AML-193 (cell line): ENCODE measurements around the gene HSPB7.

ENCODE experiments used
- DNase-seq, 2 experiments: peaks; one replicate each; lab custom pipeline; 2025; lab: John Stamatoyannopoulos, UW

HSPB7 gene

DNA sequence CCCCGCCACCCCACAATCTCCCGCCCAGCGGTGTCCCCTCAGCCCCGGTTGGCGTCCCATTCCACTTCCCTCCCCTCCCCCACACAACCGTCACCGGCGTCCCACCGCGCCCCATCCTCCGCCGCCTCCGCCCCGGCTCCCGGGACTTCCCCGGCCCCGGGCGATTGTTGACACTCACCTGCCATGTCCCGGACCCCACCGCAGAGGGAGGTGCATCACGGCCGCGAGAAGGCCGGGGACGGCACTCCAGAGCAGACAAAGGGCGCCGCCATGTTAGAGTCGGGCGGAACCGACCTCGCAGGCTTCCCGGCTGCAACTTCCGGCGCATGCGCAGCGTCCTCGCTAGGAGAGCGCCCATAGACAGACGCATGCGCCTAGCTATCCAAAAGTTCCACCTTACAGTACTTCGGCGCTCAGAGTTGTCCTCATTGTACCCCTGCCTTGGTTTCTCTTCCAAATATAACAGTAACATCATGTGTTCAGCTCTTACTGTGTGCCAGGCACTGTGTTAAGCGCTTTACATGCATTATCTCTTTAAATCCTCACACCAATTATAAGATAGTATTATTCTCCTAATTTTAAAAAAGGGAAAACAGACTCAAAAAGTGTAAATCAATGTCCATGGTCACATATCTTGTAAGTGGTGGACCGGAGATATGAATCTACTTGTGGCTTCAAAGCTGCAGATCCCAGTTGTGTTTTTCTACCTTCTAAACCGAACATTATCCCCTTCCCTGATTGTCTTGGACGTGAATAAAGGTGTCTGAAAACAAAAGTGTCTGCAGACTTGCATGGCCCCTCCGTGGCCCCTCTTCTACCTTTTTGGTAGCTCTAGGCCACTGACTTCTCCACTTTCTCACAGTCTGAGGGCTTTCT, 41.8 kb downstream of the HSPB7 start, which contains the start of gene ZBTB17:
Gene ZBTB17, minus strand, starts transcription at position 297 of the 876 bp plus-strand sequence. CDS start 27,606 bp downstream, outside the sequence.
- DNase-seq, result peak; percentile 85 to 91

DNA sequence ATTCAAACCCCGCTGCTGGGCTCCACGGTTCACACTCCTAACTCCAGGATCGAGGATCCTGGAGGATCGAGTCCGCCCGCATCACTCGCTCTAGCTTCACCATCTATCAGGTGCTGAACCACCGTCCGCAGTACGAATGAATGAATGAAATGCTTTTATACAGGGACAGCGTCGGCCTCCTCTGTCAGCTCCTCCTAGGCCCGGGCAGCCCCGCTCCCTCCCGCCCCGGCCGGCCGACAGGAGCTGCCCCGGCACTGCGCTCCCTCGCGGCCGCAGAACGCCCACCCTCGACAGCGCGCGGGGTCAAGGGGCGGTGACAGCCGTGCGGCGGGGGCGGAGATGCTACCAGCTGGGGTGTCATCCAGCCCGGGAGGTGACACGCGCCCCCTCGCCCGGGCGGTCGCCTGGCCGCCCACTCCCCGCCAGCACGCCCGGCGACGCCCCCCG, 42.5 kb downstream of the HSPB7 start:
- peak in 1 of 2 experiments; percentile 13 for DNase-seq

- no peak for DNase-seq
These were observed 43.0 kb downstream of the HSPB7 start for GRCh38 chr1:15974855-15975254.

GRCh38 chr1:15973772-15974171, 44.1 kb downstream of the HSPB7 start:
- DNase-seq, result no peak

DNA sequence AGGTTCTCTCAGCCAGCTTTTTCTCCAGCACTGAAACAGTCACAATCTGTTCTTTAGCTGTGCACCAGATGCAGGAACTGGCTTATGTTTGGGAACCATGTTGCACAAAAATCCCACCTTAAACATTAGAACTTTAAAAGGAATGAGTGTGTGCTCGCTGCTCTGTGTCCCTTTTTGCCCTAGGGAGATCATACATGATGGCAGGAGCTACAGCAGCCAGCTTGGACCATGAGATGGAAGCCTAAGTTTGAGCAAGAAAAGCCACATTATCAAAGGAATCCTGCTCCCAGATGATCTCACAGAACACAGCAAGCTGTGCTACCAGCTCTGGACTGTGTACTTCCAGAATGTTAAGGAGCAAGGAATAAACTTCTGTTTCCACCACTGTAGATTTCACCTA, 45.4 kb downstream of the HSPB7 start:
- no peak for DNase-seq

DNA sequence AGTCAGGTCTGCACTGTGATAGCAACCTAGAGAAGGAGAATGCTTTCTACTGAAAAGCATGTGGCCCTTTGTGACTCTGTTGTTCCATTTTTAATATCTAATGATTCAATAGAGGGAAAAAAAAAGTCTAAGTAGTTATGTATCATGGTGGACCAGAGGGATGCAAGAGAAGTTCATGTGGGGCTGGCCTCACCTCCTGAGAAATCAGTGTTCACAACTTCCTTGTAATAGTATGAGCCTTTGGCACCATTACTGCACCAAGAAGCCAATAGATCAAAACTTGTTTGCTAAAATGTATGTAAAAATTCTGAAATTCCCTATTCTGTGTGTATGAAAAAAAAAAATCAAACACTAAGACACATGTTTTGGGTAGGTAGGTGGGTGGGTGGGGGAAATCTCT, 46.9 kb downstream of the HSPB7 start:
- no peak for DNase-seq

GRCh38 chr1:15969321-15969880, 48.4 kb downstream of the HSPB7 start:
- no peak for DNase-seq

DNA sequence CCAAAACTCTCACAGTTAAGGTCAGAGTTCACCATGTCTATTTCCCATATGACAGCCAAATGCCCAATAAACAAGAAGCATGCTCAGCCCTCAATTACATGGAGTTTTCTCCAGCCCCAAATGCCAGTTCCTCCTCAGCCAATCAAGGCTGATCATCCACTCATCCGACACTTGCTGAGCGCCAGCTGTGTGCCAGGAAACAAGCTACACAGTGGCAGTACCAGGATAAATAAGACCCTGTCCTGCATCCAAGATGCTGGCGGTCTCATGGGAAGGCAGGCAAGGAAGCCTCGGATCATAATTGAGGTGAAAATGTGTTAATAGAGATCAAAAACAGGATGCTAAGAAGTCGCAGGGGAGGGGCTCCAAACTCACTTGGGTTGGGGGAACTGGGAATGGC, 49.7 kb downstream of the HSPB7 start:
- DNase-seq, result no peak

GRCh38 chr1:15966956-15967344, 50.9 kb downstream of the HSPB7 start:
- no peak for DNase-seq

DNA sequence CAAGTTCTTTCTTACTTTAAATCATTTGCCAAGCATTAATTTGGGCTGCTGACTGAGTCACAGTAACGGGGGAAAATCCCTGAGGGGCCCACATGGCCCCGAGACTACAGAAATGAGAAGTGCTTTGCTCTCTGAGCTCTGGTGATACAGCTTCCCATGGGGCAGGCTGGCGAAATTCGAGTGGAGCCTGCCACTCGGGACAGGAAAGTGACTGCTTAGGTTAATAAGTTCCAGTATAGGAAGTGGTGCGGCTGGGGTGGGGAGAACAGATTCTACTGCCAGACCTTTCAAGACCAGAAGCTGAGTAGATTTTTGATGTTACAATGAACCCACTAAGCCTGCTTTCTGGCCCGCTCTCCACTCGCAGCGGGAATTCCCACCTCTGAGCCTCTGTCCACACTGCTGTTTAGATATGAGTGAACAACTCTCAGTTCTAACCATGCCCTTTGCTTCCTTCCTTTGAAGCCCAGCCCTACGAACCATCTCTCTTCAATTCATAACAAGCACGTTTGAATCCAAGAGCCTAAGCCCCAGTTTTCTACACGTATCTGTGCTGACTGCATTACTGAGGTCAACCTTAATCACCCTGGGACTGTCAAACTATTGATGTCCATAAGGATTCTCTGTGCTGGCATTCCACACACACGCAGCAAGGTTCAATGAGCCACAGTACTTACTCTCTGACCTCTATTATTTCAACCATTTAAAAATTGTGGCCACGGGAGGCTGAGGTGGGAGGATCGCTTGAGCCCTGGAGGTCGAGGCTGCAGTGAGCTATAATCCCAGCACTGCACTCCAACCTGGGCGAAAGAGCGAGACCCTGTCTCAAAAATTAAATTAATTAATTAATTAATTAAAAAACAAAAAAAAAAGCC, 51.5 kb downstream of the HSPB7 start:
- no peak for DNase-seq

DNA sequence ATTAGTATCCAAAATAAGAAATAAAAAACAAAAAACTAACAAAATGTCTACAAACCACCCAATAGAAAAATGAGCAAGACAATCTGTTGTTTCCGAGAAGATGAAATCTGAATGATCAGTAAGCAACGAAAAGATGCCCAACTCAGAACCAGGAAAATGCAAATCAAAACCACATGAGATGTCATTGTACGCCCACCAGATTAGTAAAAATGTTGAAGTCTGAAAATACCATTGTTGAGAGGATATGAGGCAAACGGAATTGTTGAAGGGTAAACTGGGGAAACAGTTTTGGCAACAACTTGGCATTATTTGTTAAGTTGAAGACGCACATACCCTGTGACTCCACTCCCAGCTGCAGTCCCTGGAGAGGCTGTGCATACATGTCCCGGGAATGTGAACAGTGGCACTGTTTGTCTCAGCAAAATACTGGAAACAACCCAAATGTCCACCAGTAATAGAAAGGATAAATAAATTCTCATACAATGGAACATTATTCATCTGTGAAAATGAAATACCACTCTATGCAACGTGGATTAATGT, 52.5 kb downstream of the HSPB7 start:
- no peak for DNase-seq
